Epithelial cell of proximal tubule (primary cell): Measurements from ENCODE around the gene MAP1LC3C. TPM values are rescaled to one million over a fixed set of nuclear protein-coding genes. Genes with fewer than 3 reads are reported as not detected.

Experiments used
- DNase-seq: peaks from one replicate; pipeline ENCODE4 v3.0.0-alpha.2; 2011; ENCODE audit warnings: low read depth
- H3K4me3 ChIP-seq: 2 replicates; pipeline ENCODE4 v1.5.1; 2011; ENCODE audit warnings: low read depth, mild to moderate bottlenecking, low read length
- CTCF ChIP-seq: conservative IDR thresholded peaks from 2 replicates; pipeline ENCODE4 v1.5.1; 2012; ENCODE audit warnings: low read depth, mild to moderate bottlenecking, low read length
- total RNA-seq: library from RNA; depleted of rRNA; stranded (reverse); fragments of >200 nt; gene quantifications from 2 replicates; pipeline ENCODE4 v1.2.3, GENCODE V29; 2015

MAP1LC3C gene
- total RNA-seq, 1 donor from 2014 or later: 0.12 TPM

GRCh38 chr1:242005866-242006535 lies 7.1 kb upstream of the MAP1LC3C start:
- no peak for TF ChIP-seq CTCF
- no peak overlapping the region for H3K4me3 ChIP-seq
- no peak for DNase-seq

GRCh38 chr1:242004751-242005495 lies 6.0 kb upstream of the MAP1LC3C start:
- no peak overlapping the region for H3K4me3 ChIP-seq
- DNase-seq: no peak
- TF ChIP-seq CTCF: no peak

- no peak for TF ChIP-seq CTCF
- no peak overlapping the region for H3K4me3 ChIP-seq
- no peak for DNase-seq
Measured at GRCh38 chr1:242002510-242002909, 3.6 kb upstream of the MAP1LC3C start.

- no peak for DNase-seq
- H3K4me3 ChIP-seq: no peak overlapping the region
- TF ChIP-seq CTCF: no peak
Measured at GRCh38 chr1:242002072-242002471, 3.2 kb upstream of the MAP1LC3C start.

GRCh38 chr1:242000434-242000833 lies 1.5 kb upstream of the MAP1LC3C start:
- DNase-seq: no peak
- no peak for TF ChIP-seq CTCF
- no peak overlapping the region for H3K4me3 ChIP-seq

GRCh38 chr1:241998412-241998921 lies 431 bp downstream of the MAP1LC3C start:
- no peak for DNase-seq
- peak overlapping the region; percentile 28 for H3K4me3 ChIP-seq
- TF ChIP-seq CTCF: peak; percentile 81
